Kidney epithelial cell (primary cell): Measurements from ENCODE around the gene TMEM119. TPM values are rescaled to one million over a fixed set of nuclear protein-coding genes. Genes with fewer than 3 reads are reported as not detected.

Experiments
- DNase-seq: peaks from one replicate; pipeline ENCODE4 v3.0.0-alpha.2; 2010; ENCODE audit warnings: low read depth
- H3K27me3 ChIP-seq: 2 replicates; pipeline ENCODE4 v1.6.0; 2011; ENCODE audit warnings: low read length; ENCODE audit not compliant: control insufficient read depth, insufficient read depth
- H3K36me3 ChIP-seq: 2 replicates; pipeline ENCODE4 v1.5.1; 2011; ENCODE audit warnings: low read length; ENCODE audit not compliant: control insufficient read depth, insufficient read depth
- H3K4me3 ChIP-seq: 2 replicates; pipeline ENCODE4 v1.5.1; 2011; ENCODE audit warnings: low read depth, mild to moderate bottlenecking, control low read depth, low read length
- CTCF ChIP-seq: IDR thresholded peaks from 2 replicates; pipeline ENCODE4 v1.5.1; 2011; ENCODE audit warnings: mild to moderate bottlenecking, moderate library complexity, low read length, control low read depth, inconsistent platforms; ENCODE audit not compliant: insufficient read depth, poor library complexity, severe bottlenecking
- total RNA-seq: library from RNA; depleted of rRNA; stranded (reverse); fragments of >200 nt; gene quantifications from 2 replicates; pipeline ENCODE4 v1.2.3, GENCODE V29; 2015

Gene TMEM119
- total RNA-seq, 1 donor from 2014 or later = not detected

- no peak for TF ChIP-seq CTCF
- Histone ChIP-seq H3K36me3 (no peaks in the 10 kb centered on the region), H3K4me3 (no peak overlapping the region), H3K27me3 (no peaks in the 10 kb centered on the region)
- no peak for DNase-seq
Observed at GRCh38 chr12:108565146-108565545, 32.7 kb downstream of the TMEM119 start.

GRCh38 chr12:108564724-108565123 is 33.2 kb downstream of the TMEM119 start:
- TF ChIP-seq CTCF = no peak

GRCh38 chr12:108563804-108564151 is 34.1 kb downstream of the TMEM119 start:
- DNase-seq = no peak
- no peak overlapping the region for H3K4me3 ChIP-seq
- TF ChIP-seq CTCF = no peak
- H3K36me3 ChIP-seq = no peaks in the 10 kb centered on the region
- no peaks in the 10 kb centered on the region for H3K27me3 ChIP-seq

More at GRCh38 chr12:108564724-108565123, 33.2 kb downstream of the TMEM119 start:
- Histone ChIP-seq H3K4me3 (no peak overlapping the region), H3K36me3 (no peaks in the 10 kb centered on the region), H3K27me3 (no peaks in the 10 kb centered on the region)
- DNase-seq = no peak

- peaks cover 1% of the 10 kb centered on the region for H3K36me3 ChIP-seq
- TF ChIP-seq CTCF = peak; percentile 94
- no peaks in the 10 kb centered on the region for H3K27me3 ChIP-seq
- DNase-seq = peak; percentile 59
- peak overlapping the region; percentile 74 for H3K4me3 ChIP-seq
Observed at GRCh38 chr12:108563136-108563803, 34.6 kb downstream of the TMEM119 start.

- no peak for TF ChIP-seq CTCF
- Histone ChIP-seq H3K36me3 (peaks cover 2% of the 10 kb centered on the region), H3K27me3 (no peaks in the 10 kb centered on the region), H3K4me3 (peak within 1 kb of the TSS; percentile 74)
- peak; percentile 79 for DNase-seq
Observed at GRCh38 chr12:108562348-108563135, 35.3 kb downstream of the TMEM119 start, which contains the start of gene ISCU. ISCU (plus strand) TSS chr12:108562596; CDS start chr12:108562623, 27 bp downstream.
